Measurements from ENCODE around the gene SEMA4B.

The SEMA4B gene

DNA sequence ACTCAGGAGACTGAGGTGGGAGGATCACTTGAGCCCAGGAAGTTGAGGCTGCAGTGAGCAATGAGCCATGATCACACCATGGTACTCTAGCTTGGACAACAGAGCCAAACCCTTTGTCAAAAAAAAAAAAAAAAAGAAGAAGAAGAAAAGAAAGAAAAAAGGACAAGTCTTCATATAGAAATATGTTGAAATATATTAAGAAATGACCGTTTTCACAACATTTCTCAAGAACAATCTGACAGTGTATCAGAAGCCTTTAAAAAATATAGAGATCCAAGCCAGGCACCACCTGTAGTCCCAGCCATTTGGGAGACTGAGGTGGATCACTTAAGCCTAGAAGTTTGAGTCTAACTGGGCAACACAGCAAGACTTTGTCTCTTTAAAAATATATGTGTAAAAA, 29.5 kb upstream of the SEMA4B start:
- TF ChIP-seq, protein P1, sequence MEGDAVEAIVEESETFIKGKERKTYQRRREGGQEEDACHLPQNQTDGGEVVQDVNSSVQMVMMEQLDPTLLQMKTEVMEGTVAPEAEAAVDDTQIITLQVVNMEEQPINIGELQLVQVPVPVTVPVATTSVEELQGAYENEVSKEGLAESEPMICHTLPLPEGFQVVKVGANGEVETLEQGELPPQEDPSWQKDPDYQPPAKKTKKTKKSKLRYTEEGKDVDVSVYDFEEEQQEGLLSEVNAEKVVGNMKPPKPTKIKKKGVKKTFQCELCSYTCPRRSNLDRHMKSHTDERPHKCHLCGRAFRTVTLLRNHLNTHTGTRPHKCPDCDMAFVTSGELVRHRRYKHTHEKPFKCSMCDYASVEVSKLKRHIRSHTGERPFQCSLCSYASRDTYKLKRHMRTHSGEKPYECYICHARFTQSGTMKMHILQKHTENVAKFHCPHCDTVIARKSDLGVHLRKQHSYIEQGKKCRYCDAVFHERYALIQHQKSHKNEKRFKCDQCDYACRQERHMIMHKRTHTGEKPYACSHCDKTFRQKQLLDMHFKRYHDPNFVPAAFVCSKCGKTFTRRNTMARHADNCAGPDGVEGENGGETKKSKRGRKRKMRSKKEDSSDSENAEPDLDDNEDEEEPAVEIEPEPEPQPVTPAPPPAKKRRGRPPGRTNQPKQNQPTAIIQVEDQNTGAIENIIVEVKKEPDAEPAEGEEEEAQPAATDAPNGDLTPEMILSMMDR (IDR thresholded peaks at IDR 0.05; ENCODE audit: extremely low read depth, missing control alignments): no peak
- no peak for DNase-seq (ENCODE audit: low spot score)

DNA sequence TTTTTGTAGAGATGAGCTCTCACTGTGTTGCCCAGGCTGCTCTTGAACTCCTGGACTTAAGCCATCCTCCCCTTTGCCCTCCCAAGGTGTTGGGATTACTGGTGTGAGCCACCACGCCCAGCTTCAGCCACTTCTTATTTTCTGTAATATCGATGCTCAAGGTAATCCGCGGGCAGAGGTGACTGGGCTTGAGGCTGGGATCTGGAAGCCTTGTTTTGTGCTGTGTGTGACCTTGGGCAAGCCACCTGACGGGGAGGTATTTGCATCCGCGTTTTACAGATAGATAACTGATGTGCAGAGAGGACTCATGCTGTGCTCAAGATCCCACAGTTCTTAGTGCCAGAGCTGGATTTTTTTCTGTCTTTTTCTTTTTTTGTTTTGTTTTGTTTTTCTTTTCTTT, 27.8 kb upstream of the SEMA4B start:
- TF ChIP-seq, protein P1 (IDR thresholded peaks at IDR 0.05; ENCODE audit: extremely low read depth, missing control alignments): no peak

DNA sequence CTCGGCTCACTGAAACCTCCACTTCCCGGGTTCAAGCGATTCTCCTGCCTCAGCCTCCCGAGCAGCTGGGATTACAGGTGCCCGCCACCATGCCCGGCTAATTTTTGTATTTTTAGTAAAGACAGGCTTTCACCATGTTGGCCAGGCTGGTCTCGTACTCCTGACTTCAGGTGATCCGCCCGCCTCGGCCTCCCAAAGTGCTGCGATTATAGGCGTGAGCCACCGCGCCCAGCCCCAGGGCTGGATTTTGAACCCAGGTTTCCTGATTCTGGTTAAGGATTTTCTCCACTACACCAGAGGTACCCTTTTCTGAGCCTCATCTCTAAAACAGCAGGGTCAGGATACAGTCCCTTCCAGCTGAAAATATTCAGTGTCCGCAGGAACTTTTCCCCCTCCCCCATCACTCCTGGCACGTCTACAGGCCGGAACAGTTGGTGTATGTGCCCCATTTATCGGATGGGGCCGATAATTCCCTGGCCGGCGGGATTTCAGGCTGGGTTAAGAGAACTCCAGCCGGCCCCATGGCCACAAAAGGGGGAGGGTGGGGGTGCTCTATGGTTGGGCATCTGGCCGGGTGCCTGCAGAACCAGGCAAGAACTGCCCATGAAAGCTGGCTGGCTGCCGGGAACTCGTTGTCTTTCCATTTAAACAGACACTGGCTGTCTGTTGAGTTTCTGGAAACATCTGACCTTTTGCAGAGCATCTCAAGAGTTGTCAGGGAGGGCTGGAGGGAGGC, 26.8 kb upstream of the SEMA4B start:
- no peak for DNase-seq (ENCODE audit: low spot score)
- TF ChIP-seq, protein P1 (IDR thresholded peaks at IDR 0.05; ENCODE audit: extremely low read depth, missing control alignments): no peak

More for the DNA sequence above, 27.8 kb upstream of the SEMA4B start:
- no peak for DNase-seq (ENCODE audit: low spot score)

DNA sequence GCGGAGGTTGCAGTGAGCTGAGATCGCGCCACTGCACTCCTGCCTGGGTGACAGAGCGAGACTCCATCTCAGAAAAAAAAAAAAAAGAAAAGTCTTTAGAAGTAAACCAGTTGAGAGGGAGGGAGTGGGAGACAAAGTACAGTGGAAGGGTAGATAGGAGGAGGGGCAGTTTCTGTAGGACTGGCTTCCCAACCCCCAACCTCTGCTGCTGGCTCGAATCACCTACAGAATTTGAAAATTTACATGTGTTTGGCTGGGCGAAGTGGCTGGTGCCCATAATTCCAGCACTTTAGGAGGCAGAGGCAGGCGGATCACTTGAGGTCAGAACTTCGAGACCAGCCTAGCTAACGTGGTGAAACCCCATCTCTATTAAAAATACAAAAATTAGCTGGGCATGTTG, 24.1 kb upstream of the SEMA4B start:
- DNase-seq (ENCODE audit: low spot score): no peak
- TF ChIP-seq, protein P1 (IDR thresholded peaks at IDR 0.05; ENCODE audit: extremely low read depth, missing control alignments): no peak

DNA sequence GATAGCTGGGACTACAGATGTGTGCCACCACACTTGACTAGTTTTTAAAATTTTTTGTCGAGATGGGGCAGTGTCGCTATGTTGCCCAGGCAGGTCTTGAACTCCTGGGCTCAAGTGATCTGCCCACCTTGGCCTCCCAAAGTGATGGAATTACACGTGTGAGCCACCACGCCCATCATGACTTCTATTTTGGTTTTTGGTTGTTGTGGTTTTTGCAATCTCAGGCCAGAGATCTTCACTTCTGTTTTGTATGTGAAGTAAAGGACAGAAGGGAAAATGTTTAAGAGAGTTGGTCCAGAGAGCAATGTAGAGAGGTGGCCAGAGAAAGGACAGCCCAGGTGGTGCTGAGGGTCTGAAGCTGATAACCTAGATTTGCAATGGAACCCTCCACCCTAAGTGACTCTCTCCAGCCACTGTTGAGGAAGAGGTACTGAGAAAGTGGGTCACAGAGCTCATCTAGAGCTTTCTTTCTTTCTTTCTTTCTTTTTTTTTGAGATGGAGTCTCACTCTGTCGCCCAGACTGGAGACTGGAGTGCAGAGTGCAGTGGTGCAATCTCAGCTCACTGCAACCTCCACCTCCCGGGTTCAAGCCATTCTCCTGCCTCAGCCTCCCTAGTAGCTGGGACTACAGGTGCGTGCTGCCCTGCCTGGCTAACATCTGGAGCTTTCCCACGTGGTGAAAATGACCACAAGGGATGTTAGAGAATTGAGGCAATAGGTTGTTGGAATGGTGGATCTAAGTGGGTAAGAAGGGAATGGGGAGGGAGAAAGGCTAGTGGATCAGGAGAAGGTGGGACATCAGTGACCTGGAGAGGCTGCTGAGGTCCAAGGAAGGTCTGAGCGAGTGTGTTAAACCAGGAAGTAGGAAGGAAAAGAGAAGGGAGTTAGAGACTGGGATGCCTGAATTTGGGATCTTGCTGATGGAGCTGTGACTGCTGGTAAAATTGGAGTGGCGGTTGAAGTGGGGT, 22.4 kb upstream of the SEMA4B start:
- DNase-seq (ENCODE audit: low spot score): no peak

DNA sequence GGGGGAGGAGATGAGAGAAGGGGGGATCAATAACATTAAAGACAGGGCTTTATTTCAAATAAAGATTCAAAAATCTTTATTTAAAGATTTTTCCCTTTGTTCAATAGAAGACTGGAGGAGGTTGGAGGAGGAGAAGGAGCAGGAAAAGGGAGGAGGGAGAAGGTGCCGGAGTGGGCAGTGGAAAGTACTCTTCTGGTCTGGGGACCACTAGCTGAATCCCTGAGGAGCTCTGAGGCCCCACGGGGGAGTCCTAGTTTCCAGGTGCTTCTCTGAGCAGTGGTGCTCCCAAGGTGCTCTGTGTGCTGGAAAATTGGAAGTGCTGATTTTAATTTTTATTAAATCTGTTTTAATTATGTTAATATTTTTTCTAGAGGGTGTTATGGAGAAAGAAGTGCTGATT, 19.4 kb upstream of the SEMA4B start:
- DNase-seq (ENCODE audit: low spot score): no peak

More for the DNA sequence above, 22.4 kb upstream of the SEMA4B start:
- TF ChIP-seq, protein P1 (IDR thresholded peaks at IDR 0.05; ENCODE audit: extremely low read depth, missing control alignments): no peak

More for the DNA sequence above, 19.4 kb upstream of the SEMA4B start:
- TF ChIP-seq, protein P1 (IDR thresholded peaks at IDR 0.05; ENCODE audit: extremely low read depth, missing control alignments): no peak
